Astrocyte (in vitro differentiated cells and primary cell): ENCODE measurements around the gene MPO.

Experiments used
- CTCF ChIP-seq: IDR thresholded peaks from 2 replicates; pipeline ENCODE4 v1.5.1; 2011; ENCODE audit warnings: low read depth, mild to moderate bottlenecking, inconsistent platforms, low read length, moderate library complexity; ENCODE audit not compliant: insufficient read depth
- EZH2 ChIP-seq: IDR thresholded peaks from 2 replicates; pipeline ENCODE4 v1.6.1; 2012; ENCODE audit warnings: mild to moderate bottlenecking, low read length, inconsistent platforms; ENCODE audit not compliant: insufficient read depth

- TF ChIP-seq EZH2: no peak
- no peak for TF ChIP-seq CTCF
These were observed 30.0 kb upstream of the MPO start for GRCh38 chr17:58310511-58311428.
